Measurements from ENCODE around the gene FAM83F. TPM values are rescaled to one million over a fixed set of nuclear protein-coding genes. Genes with fewer than 3 reads are reported as not detected.

The FAM83F gene
- total RNA-seq, 1 experiment from 2014 or later: 43.1 TPM

- H3K27me3 Mint-ChIP-seq (ENCODE audit: low read depth): no peaks in the 10 kb centered on the region
- H3K9me3 Mint-ChIP-seq: peaks cover 10% of the 10 kb centered on the region
- no peak for DNase-seq (ENCODE audit: low spot score)
- H3K36me3 Mint-ChIP-seq: peaks cover 28% of the 10 kb centered on the region
- H3K4me1 Mint-ChIP-seq: peaks cover 9% of the 10 kb centered on the region
- H3K27ac Mint-ChIP-seq: no peak overlapping the region
- POLR2A ChIA-PET: no interaction called here
- no peak overlapping the region for H3K4me3 Mint-ChIP-seq
- TF ChIP-seq GTF2I (CRISPR knock-in tag; conservative IDR thresholded peaks at IDR 0.05) (no peak), KAT7 (CRISPR knock-in tag; IDR thresholded peaks at IDR 0.05; ENCODE audit: borderline replicate concordance) (no peak), ZNF263 (CRISPR knock-in tag; IDR thresholded peaks at IDR 0.05; ENCODE audit: low read depth) (no peak), ZNF317 (CRISPR knock-in tag; IDR thresholded peaks at IDR 0.05; ENCODE audit: borderline replicate concordance, low read depth) (no peak), SMAD4 (CRISPR knock-in tag; IDR thresholded peaks at IDR 0.05) (no peak), TEAD4 (CRISPR knock-in tag; IDR thresholded peaks at IDR 0.05) (no peak)
- TF ChIP-seq, protein P1, sequence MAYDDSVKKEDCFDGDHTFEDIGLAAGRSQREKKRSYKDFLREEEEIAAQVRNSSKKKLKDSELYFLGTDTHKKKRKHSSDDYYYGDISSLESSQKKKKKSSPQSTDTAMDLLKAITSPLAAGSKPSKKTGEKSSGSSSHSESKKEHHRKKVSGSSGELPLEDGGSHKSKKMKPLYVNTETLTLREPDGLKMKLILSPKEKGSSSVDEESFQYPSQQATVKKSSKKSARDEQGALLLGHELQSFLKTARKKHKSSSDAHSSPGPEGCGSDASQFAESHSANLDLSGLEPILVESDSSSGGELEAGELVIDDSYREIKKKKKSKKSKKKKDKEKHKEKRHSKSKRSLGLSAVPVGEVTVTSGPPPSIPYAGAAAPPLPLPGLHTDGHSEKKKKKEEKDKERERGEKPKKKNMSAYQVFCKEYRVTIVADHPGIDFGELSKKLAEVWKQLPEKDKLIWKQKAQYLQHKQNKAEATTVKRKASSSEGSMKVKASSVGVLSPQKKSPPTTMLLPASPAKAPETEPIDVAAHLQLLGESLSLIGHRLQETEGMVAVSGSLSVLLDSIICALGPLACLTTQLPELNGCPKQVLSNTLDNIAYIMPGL (CRISPR knock-in tag; IDR thresholded peaks at IDR 0.05): no peak
- ATAC-seq: no peak
- CTCF ChIA-PET: interaction anchor here (0.5 kb wide), 1 partner anchor 477 kb away, joined by 3 read pairs; no protein-coding TSS in a partner anchor
Measured at GRCh38 chr22:40018051-40018450, 23.3 kb downstream of the FAM83F start.

DNA sequence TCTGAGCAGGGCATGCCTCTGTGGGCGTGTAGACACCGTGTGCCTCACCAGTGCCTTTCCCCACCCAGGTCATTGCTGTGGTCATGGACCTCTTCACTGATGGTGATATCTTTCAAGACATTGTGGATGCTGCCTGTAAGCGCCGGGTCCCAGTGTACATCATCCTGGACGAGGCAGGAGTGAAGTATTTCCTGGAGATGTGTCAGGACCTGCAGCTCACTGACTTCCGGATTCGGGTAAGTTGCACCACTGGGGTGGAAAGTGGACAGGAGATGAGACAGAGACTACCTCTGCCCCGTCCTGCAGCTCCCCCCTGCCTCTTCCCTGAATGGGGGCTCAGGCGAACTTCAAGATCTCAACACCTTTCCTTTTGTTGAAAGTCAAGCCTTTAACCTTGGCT lies 24.3 kb downstream of the FAM83F start:
- ATAC-seq: no peak
- peaks cover 13% of the 10 kb centered on the region for H3K4me1 Mint-ChIP-seq
- ChIA-PET POLR2A (no interaction called here), CTCF (no interaction called here)
- no peak for DNase-seq (ENCODE audit: low spot score)
- H3K27me3 Mint-ChIP-seq (ENCODE audit: low read depth): no peaks in the 10 kb centered on the region
- no peak overlapping the region; the same call in 1 of the 2 replicates for H3K27ac Mint-ChIP-seq
- no peak overlapping the region for H3K4me3 Mint-ChIP-seq
- no peak for TF ChIP-seq GTF2I (CRISPR knock-in tag; conservative IDR thresholded peaks at IDR 0.05)
- TF ChIP-seq ESRRA (CRISPR knock-in tag; IDR thresholded peaks at IDR 0.05; ENCODE audit: borderline replicate concordance): no peak
- no peak for TF ChIP-seq ATF1 (CRISPR knock-in tag; IDR thresholded peaks at IDR 0.05)
- TF ChIP-seq USF1 (CRISPR knock-in tag; IDR thresholded peaks at IDR 0.05): no peak
- TF ChIP-seq, protein P2, sequence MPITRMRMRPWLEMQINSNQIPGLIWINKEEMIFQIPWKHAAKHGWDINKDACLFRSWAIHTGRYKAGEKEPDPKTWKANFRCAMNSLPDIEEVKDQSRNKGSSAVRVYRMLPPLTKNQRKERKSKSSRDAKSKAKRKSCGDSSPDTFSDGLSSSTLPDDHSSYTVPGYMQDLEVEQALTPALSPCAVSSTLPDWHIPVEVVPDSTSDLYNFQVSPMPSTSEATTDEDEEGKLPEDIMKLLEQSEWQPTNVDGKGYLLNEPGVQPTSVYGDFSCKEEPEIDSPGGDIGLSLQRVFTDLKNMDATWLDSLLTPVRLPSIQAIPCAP (CRISPR knock-in tag; IDR thresholded peaks at IDR 0.05): no peak
- TF ChIP-seq ZNF219 (CRISPR knock-in tag; IDR thresholded peaks at IDR 0.05; ENCODE audit: borderline replicate concordance): no peak
- TF ChIP-seq, protein P3, sequence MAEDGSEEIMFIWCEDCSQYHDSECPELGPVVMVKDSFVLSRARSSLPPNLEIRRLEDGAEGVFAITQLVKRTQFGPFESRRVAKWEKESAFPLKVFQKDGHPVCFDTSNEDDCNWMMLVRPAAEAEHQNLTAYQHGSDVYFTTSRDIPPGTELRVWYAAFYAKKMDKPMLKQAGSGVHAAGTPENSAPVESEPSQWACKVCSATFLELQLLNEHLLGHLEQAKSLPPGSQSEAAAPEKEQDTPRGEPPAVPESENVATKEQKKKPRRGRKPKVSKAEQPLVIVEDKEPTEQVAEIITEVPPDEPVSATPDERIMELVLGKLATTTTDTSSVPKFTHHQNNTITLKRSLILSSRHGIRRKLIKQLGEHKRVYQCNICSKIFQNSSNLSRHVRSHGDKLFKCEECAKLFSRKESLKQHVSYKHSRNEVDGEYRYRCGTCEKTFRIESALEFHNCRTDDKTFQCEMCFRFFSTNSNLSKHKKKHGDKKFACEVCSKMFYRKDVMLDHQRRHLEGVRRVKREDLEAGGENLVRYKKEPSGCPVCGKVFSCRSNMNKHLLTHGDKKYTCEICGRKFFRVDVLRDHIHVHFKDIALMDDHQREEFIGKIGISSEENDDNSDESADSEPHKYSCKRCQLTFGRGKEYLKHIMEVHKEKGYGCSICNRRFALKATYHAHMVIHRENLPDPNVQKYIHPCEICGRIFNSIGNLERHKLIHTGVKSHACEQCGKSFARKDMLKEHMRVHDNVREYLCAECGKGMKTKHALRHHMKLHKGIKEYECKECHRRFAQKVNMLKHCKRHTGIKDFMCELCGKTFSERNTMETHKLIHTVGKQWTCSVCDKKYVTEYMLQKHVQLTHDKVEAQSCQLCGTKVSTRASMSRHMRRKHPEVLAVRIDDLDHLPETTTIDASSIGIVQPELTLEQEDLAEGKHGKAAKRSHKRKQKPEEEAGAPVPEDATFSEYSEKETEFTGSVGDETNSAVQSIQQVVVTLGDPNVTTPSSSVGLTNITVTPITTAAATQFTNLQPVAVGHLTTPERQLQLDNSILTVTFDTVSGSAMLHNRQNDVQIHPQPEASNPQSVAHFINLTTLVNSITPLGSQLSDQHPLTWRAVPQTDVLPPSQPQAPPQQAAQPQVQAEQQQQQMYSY (CRISPR knock-in tag; IDR thresholded peaks at IDR 0.05): no peak
- no peak for TF ChIP-seq TEAD4 (CRISPR knock-in tag; IDR thresholded peaks at IDR 0.05)
- no peaks in the 10 kb centered on the region for H3K9me3 Mint-ChIP-seq
- peaks cover 23% of the 10 kb centered on the region for H3K36me3 Mint-ChIP-seq

DNA sequence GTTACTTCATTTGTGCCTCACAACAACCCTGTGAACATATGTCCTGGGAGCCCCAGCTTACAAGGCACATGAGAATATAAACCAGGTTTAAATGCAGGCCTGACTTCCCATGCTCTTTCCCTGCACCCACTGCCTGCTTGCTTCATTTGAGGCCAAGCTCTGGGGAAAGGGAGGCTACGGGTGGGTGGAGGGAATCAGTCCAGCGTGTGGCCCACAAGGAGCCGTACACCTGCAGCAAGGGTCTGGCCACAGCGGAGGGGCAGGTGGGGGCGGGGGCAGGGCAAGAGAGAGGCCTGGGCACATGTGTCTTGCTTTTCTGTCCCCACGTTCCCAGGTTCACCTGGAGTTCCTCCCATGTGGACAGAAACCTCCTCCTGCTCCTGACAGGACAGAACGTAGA lies 26.2 kb downstream of the FAM83F start:
- Mint-ChIP-seq H3K36me3 (peaks cover 23% of the 10 kb centered on the region), H3K9me3 (no peaks in the 10 kb centered on the region), H3K27me3 (ENCODE audit: low read depth) (no peaks in the 10 kb centered on the region), H3K27ac (no peak overlapping the region), H3K4me3 (no peak overlapping the region), H3K4me1 (peaks cover 11% of the 10 kb centered on the region)
- CTCF ChIA-PET: interaction anchor here (0.7 to 2.8 kb wide), 4 partner anchors 27 to 88 kb away, joined by 3 to 13 read pairs (median 8); partner anchors contain the start of gene FAM83F
- DNase-seq (ENCODE audit: low spot score) (no peak), ATAC-seq (no peak)
- TF ChIP-seq AR (CRISPR knock-in tag; IDR thresholded peaks at IDR 0.05) (no peak), ZNF232 (CRISPR knock-in tag; IDR thresholded peaks at IDR 0.05) (no peak), EMX1 (CRISPR knock-in tag; IDR thresholded peaks at IDR 0.05) (no peak), USF1 (CRISPR knock-in tag; IDR thresholded peaks at IDR 0.05) (no peak), OVOL2 (CRISPR knock-in tag; IDR thresholded peaks at IDR 0.05; ENCODE audit: borderline replicate concordance) (no peak)
- POLR2A ChIA-PET: no interaction called here

All from WTC11 (cell line).